Epithelial cell of prostate (primary cell): Measurements from ENCODE around the gene GPR87.

Source experiments
- DNase-seq: peaks from one replicate; pipeline ENCODE4 v3.0.0-alpha.2; 2011; ENCODE audit warnings: low read depth, low spot score
- H3K27ac ChIP-seq: fragments of 450-650 bp; 2 replicates; pipeline ENCODE4 v1.5.1; 2017; ENCODE audit warnings: mild to moderate bottlenecking

GPR87 gene

GRCh38 chr3:151318313-151318712 is 1.7 kb upstream of the GPR87 start:
- H3K27ac ChIP-seq = peak overlapping the region; percentile 96
- no peak for DNase-seq

- H3K27ac ChIP-seq = peak overlapping the region; percentile 96
- DNase-seq = peak; percentile 61
These were observed 774 bp downstream of the GPR87 start for GRCh38 chr3:151315846-151316245.

GRCh38 chr3:151315136-151315535 is 1.5 kb downstream of the GPR87 start:
- DNase-seq = no peak
- H3K27ac ChIP-seq = peak overlapping the region; percentile 96

- peak overlapping the region; percentile 96 for H3K27ac ChIP-seq
These were observed 2.0 kb downstream of the GPR87 start for GRCh38 chr3:151314593-151314992.

GRCh38 chr3:151314137-151314536 is 2.5 kb downstream of the GPR87 start:
- H3K27ac ChIP-seq = peak overlapping the region; percentile 96
- no peak for DNase-seq

More at GRCh38 chr3:151314593-151314992, 2.0 kb downstream of the GPR87 start:
- no peak for DNase-seq

GRCh38 chr3:151312972-151313371 is 3.6 kb downstream of the GPR87 start:
- DNase-seq = no peak
- no peak overlapping the region for H3K27ac ChIP-seq

GRCh38 chr3:151309566-151309965 is 7.1 kb downstream of the GPR87 start:
- H3K27ac ChIP-seq = peak overlapping the region; percentile 99
- no peak for DNase-seq

GRCh38 chr3:151307583-151308488 is 8.8 kb downstream of the GPR87 start:
- DNase-seq = no peak
- H3K27ac ChIP-seq = peak overlapping the region; percentile 99

GRCh38 chr3:151307131-151307530 is 9.5 kb downstream of the GPR87 start:
- peak overlapping the region; percentile 99 for H3K27ac ChIP-seq
- no peak for DNase-seq

GRCh38 chr3:151306168-151306810 is 10.3 kb downstream of the GPR87 start:
- no peak for DNase-seq
- H3K27ac ChIP-seq = peak overlapping the region; percentile 99

- no peak for DNase-seq
- peak overlapping the region; percentile 99 for H3K27ac ChIP-seq
These were observed 10.9 kb downstream of the GPR87 start for GRCh38 chr3:151305775-151306151.

GRCh38 chr3:151305060-151305774 is 11.4 kb downstream of the GPR87 start:
- DNase-seq = peak; percentile 98
- H3K27ac ChIP-seq = peak overlapping the region; percentile 99

- DNase-seq = no peak
- peak overlapping the region; percentile 99 for H3K27ac ChIP-seq
These were observed 12.9 kb downstream of the GPR87 start for GRCh38 chr3:151303751-151304150.

GRCh38 chr3:151301787-151302186 is 14.8 kb downstream of the GPR87 start:
- peak overlapping the region; percentile 99 for H3K27ac ChIP-seq
- peak; percentile 72 for DNase-seq

GRCh38 chr3:151300539-151300938 is 16.1 kb downstream of the GPR87 start:
- DNase-seq = no peak
- no peak overlapping the region for H3K27ac ChIP-seq

GRCh38 chr3:151299006-151299405 is 17.6 kb downstream of the GPR87 start:
- no peak for DNase-seq
- H3K27ac ChIP-seq = no peak overlapping the region

- H3K27ac ChIP-seq = no peak overlapping the region
- no peak for DNase-seq
These were observed 19.2 kb downstream of the GPR87 start for GRCh38 chr3:151297429-151297828.

- no peak overlapping the region for H3K27ac ChIP-seq
- DNase-seq = no peak
These were observed 20.4 kb downstream of the GPR87 start for GRCh38 chr3:151296226-151296625.

GRCh38 chr3:151293127-151293526 is 23.5 kb downstream of the GPR87 start:
- H3K27ac ChIP-seq = peak overlapping the region; percentile 8
- DNase-seq = no peak

GRCh38 chr3:151290673-151291072 is 25.9 kb downstream of the GPR87 start:
- no peak overlapping the region for H3K27ac ChIP-seq
- DNase-seq = no peak

GRCh38 chr3:151289445-151289844 is 27.2 kb downstream of the GPR87 start:
- DNase-seq = no peak
- no peak overlapping the region for H3K27ac ChIP-seq
